Fibroblast of skin of right quadriceps (primary cell): ENCODE data around the gene C18orf63.
A peak's percentile ranks its signal among the peaks of the same experiment; 100 is the strongest.

Experiments
- DNase-seq: peaks from one replicate; pipeline ENCODE4 v3.0.0-alpha.2; 2013

Gene C18orf63

DNA sequence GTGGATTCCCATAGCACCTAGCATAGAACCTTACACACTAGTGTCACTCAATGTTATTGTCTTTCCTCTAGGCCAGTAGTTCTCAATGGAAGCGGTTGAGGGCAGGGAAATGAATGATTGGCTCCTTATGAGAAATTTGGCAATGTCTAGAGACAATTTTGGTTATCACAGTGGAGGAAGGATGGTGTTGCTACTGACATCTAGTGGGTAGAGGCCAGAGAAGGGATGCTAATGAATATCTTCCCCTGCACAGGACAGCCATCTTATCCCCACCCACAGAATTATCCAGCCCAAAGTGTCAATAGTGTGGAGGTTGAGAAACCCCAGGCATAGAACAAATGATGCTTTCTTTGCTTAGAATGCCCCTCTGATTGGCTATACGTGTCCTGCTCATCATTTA lies 15.8 kb downstream of the C18orf63 start:
- peak; percentile 40 for DNase-seq

DNA sequence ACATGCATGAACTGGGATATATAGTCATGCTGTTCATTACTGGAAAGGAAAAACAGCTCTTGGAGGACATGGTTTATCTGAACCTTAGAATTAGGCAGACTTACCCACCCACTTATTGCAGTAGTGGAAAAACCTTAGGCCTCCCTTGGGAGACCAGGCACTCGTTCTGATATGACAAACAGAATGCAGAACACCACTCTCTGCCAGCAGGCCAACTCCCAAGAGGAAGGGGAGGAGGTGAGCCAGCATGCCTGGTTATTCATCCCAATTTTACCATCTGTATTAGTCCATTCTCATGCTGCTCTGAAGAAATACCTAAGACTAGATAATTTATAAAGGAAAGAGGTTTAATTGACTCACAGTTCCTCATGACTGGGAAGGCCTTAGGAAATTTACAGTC lies 17.5 kb downstream of the C18orf63 start:
- no peak for DNase-seq

DNA sequence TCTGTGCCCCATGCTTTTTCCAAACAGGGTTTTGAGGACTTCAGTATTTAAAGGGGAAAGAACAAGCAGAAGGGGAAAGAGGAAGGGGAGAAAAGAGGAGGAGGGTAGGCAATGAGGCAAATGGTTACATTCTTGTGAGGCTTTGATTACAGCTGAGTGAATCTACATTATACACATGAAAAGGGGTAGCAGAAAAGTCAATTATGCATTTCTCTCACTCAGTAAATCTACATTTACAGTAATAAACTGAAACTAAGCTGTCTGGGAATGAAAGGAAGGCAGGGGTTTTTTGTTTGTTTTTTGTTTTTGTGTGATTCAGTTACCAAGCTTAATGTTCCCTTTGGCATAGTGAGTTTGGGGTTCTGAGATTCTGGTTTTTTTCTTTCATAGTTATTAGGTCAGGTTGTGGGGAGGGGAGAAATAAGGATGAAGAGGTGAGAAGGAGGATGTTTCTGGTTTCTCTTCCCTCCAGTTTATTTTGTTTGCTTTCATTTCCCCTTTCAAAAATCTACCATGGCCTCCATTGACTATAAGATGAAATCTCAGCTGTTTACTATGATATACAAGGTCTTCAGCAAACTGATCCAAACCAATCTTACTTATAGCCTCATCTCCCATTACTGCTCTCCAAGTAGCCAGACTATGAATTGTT lies 18.7 kb downstream of the C18orf63 start:
- DNase-seq = no peak

DNA sequence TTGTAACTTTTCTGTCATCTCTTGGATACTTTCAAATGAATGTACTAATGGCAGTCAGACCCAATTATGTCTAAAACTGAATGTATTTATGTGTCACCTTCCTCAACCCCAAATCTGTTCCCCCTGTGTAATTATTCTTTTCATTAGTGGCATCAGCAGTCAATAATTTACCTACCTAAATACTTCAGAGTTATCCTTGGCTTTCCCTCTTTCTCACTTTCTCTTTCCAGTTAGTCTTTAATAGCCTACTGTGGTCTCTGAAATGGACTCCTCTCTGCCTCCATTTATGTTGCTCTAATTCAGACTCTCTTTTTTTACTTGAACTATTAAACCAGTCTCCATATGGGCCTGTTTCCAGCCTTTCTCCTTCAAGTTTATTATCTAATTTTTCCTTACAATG lies 21.0 kb downstream of the C18orf63 start:
- DNase-seq = no peak

DNA sequence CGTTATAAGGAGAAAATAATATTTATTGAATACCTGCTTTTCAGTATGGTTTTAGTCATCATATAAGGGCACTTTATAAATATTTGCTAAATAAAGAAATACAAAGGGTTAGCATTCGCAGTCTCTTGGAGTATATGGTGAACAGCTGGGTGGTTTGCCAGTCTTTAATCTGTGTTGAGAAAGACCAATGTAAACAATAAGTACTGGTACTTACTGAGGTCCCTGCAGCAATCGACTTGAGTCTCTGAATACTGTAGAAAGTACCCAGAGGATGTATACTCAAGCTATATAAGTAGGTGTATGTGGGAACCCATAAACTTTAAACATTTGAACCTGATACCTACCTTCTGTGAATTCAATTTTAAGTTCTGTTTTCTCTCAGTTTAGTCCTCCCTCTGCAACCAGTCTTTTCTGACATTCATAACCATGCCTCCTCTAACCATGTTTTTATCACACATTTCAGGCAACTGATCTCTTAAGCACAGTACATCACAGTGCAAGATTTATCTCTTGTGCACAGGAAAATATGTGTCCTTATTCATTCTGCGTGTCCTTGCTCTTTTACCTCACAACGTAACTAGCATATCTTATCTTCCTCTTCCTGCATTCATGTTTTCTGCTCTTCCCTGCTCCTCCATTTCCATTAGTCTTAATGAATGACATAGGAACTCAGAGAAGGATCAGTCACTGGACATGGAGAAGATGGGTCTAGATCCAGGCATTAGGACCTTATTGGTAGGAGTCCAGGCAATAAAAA lies 21.7 kb downstream of the C18orf63 start:
- DNase-seq = no peak

DNA sequence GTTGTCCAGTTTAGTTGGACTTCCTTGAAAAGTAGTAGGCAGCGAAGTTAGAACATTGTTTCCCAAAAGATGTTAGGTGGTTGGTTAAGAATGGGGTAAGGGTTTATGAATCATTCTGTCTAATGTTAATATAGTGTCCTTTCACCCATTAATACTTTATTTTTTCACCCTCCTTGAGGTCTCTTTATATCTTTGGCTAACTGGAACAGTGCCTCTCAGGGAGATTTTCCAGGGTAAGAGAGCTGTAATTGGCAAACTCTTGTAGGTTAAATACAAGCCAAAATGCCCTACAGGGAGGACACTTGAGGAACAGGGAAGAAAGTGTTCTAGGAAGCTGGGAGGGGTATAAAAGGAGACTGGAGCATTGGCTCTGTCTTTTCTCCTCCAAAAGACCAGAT lies 22.3 kb downstream of the C18orf63 start:
- DNase-seq = no peak

DNA sequence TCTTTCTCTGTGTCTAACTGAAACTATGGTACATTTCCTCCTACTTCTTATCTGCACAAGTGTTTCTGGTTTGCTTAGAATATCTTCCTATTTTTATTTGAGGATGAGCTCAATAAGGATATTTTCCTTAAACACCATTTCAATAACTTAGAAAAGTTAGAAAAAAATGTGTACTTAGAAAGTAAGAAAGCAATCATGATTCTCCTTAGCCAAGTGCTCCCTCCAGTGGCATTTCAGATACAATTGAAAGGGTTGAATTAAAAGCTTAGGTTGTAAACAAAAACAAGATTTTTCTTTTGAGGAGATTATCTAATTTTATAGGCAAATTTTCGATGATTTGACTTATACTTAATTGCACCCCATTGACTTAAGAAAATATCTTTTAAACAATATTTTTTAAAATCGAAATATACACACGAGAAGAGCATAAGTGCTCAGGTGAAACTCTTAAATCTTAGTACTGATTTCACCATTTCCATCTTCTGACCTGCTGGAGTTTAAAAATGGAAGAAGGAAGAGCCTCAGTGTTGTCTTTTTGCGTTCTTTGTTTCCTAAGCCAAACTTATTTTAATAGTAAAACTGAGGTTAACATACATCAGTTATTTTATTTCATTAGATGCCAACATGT lies 26.9 kb downstream of the C18orf63 start:
- DNase-seq = peak; percentile 51

DNA sequence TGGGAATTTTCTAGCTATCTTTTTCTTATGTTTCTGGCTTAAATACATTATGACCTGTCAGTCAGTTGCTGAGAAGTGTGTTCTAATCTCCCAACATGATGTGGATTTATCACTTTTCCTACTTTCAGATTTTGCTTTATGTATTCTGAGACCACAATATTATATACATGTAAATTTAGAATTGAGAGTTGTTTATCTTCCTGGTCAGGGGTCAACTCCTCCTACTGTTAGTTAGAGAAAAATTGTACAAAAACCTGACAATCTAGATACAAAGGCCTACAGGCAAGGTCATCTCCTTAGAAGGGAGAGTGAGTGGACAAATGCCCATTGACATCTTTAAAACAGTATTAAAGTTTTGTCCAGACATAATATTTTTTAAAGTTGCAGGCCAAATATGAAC lies 30.6 kb downstream of the C18orf63 start:
- DNase-seq = no peak

DNA sequence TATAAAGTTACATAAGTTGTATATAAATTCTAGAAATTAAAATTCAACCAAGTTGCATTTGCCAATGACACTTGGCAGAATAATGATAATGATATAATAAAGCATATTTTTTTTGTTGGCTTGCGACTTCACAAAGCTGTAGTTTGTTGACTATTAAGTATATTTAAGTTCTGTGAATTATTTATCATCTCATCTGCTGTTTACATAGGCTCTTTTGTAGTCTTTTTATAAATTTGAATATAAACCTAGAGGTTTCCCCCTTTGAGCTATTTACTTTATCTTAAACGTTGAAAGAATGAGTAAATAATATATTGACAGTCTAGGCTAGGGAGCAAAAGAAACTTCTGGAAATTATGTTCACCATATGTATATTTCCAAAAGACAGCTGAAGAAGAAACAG lies 32.9 kb downstream of the C18orf63 start:
- no peak for DNase-seq

DNA sequence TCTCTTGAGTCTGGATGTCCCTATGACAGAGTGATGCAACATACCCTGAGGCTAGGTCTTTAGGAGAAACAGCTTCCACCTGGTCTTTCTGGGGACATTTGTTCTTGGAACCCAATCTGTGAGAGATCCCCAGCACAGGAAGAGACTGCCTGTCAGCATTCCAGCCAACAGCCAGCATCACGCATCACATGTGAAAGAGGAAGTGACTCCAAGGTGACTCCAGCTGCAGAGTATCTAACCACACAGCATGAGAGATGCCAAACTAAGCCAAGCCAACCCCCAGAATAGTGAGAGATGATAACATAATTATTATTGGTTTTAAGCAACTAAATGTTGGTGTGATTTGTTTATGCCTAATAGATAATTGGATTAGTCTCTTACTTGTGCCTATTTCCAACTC lies 35.7 kb downstream of the C18orf63 start:
- DNase-seq = peak; percentile 68

DNA sequence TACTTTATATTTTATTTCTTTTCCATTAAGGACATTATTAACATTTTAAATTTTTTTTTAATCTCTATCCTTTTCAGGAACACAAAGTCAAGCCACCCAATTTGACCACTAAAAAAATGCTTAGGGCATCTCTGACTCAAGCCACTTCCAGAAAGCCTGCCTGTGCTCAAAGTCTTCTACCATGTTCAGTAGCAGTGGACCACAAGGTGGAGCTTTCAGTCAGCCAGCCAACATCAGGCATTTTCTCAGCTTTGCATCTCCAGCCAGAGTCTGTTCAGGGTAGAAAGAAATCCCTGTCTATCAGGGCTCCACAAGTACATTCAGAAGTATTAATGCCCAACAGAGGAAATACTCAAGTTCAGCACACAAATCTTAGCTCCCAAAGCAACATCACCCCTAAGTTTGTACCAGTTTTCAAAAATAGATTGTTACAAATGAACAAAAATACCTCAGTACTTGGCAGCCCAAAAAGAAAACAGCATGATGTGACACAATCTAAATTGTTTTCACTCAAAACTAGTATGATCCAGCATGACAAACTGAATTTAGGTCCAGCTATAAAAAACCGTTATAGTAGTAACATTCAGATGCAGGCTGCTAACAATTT lies 37.6 kb downstream of the C18orf63 start:
- DNase-seq = peak; percentile 65

DNA sequence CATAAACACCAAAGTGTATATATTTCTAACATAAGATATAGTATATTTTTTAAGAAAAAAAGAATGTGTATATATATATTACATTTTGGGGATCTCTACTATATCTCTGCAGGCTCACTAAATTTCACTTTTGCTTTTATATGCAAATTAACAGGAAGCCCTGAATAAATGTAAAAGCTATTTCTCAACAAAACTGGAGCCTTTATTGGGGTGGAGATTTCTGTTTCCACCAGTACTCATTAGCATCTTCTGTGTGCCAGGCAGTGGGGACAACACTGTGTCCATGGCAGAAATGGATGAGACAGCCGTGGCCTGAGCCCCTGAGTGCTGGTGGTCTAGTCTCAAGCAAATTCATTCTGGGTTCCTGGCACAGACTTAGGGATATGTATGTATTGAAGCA lies 41.3 kb downstream of the C18orf63 start:
- no peak for DNase-seq

DNA sequence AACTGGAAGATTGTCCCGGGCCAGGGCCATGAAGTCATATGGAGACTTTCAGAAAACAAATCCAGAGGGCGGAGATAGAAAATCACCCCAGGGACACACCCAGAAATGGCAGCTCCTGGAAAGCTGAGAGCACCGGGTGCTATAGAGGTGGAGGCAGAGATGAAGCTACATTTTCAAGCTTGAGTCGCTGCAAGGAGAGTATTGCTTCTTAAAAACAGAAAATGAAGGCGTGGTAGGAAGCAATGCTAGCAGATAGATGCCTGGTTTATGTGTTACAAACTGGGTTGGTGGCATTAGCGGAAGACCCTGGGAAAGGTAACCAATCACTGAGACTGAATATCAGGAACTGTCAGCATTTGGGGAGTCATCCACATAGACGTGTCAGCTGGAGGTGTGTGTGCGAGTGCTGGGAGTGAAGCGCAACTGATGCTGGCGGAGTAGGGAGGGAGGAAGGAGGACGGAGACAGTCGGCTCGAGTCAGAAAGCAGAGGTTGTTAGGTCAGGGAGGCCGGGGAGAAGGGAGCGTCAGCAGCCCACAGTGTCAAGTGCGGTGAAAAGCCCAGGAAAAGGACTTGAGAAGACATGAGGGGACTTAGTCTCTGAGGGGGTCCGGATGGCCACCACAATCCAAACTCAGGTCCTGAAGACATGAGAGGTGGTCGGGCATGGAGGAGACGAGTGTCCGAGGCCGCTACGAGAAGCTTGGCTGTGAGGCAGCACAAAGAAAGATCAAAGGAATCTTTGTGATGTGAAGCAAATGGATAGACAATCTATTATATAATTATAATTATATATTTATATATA lies 45.4 kb downstream of the C18orf63 start:
- no peak for DNase-seq

DNA sequence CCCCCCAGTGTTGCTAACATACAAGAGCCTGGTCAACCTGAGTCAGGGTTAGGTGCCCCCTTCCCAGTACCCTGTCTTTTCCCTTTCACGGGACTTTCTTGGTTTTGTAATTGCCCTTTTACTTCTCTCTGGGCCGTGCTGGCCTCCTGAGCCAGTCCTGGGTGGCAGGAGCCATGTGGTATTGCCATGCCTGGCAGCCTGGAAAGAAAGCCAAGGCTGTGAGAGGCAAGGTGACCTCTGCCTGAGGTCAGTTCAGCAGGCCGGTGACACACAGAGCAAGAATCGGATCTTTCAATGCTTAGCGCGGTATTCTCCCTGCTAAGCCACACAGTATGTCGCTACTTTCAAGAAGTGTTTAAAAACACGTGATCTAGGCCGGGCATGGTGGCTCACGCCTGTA lies 52.3 kb downstream of the C18orf63 start:
- DNase-seq = no peak

DNA sequence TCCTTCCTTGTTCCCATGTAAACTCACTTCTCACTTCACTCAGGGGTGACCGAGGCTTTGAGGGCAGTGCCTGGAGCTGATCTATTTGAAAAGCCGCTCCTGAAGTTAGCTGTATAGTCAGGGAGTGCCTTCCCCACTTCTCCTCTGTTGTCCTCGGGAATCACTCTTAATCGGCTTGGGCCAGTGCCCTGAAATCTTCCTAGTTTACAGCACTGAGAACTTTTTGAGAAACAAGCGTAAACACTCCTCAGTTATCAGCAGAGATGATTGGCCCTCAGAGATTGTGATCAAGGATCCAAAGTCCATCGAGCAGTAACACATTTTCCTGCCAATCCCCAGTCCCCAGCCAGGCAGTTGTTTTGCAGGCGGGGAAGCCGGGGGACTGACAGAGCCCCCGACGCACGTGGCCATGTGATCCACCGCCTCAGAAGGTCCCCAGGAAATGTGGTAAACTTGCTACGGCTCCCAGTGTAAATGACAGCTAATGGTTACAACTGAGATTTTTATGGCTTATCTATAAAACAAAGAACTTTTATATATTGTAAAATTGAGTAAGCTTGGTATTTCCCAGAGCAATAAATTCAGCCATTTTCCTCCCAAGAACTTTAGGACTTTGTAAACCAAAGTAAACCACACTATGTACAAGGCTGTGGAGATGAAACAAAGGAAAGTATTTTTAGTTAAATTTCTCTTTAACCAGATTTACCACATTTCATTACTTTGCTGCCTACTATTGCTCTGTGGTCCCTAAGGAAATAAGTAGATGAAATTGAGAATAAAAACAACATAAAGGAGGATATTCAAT lies 53.5 kb downstream of the C18orf63 start:
- peak; percentile 30 for DNase-seq

DNA sequence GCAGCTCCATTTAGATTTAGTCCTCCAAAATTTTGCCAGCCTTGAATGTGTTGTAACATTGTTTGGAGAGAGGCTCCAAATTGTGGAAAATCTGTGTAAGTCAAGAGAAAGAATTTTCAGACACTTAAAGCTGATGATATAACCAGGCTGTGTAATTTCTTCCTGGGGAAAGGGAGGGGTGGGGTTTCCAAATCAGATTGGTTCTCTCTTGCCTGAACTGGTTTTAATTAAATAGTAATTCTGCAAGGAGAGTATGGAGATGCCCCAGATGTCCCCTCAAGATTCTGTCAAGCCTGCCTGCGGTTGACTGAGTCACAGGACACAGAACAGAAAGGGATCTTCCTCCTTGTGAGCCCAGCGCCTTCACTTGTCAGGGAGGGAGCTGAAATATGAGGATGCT lies 54.5 kb downstream of the C18orf63 start:
- peak; percentile 92 for DNase-seq

DNA sequence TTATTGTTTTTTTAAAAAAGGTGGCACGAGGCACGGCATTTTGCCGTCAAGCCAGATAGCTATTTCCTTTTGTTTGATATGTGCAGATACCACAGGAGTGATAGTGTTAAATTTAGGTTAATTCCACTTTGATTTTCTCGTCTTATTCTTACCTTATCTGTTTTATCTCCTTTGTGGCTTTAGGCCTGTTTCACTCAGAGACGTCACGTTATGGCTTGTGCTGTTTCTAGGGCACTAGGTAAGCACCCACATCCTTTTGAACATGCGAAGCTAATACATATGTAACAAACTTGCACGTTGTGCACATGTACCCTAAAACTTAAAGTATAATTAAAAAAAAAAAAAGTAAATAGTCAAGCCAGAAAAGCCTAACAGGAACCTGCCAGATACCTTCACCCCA lies 57.8 kb downstream of the C18orf63 start:
- no peak for DNase-seq

DNA sequence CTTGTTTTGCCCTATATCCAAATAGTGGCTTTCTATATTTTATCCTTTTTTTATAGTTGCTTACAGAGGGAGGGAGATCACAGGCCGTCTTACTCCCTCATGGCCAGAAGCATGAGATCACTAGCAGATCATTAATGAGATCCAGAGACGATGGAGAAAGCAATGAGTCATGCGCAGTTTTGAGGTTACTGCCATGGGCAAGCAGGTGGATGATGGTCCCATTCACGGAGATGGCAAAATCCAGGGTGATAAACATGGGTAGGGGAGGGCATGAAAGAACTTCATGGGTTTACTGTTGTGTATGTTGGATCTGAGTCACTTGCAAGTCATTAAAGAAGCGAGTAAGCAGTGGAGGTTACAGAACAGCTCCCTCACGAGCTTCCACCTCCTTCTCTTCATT lies 60.4 kb downstream of the C18orf63 start:
- DNase-seq = peak; percentile 60

DNA sequence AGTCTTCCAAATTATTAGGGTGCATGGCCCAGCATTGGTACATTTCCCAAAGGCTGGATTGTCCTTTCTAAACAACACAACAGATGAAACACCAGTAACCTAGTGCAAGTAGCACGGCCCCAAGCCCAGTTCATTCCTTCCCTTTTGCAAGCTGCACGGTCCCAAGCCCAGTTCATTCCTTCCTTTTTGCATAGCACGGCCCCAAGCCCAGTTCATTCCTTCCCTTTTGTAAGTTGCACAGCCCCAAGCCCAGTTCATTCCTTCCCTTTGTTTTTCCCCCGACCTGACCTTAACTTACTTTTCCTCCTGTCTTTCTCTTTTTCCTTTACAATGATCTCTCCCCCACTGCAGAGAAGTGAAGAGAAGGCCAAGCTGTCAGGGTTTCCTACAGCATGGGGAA lies 60.9 kb downstream of the C18orf63 start:
- no peak for DNase-seq

DNA sequence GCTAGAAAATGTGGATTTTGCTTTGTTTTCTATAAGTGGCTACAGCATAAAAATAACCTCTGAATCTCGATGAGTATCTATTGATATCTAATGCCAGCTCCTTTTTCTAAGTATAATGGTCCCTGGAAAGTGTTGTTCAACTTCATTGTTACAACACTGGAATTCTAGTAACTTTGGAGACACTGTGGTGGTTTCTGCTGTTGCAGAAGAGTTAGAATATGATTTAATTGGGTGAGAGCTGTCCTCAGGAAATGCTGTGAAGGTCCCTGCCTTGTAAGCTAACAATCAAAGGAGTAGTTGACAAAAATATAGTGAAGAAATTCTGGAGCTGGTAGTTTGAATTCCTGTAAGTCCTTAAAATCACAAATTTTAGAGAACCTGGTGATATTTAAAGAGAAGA lies 62.1 kb downstream of the C18orf63 start:
- DNase-seq = no peak

DNA sequence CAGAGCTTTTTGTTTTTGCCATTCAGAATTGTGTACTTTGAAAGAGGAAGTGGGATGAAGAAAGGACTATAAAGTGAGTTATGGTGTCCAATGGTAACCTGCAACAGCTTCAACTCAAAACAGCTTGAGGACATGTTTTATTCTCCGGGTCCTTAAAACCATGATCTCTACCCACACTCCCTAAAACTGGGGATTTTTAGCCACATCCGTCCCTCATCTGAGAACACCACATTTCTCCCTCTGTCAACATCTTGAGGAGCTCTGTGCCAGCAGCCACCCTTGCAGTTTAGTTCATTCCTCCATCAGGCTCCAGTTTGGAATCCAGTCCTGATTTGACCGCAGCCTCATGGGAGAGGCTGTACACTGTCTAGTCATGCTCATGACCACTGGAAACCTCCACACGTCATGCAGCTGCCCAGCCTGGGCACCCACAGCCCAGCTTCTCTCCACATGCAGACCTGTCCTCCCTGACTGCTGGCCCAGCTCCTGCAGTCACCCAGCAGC lies 62.6 kb downstream of the C18orf63 start:
- DNase-seq = no peak

DNA sequence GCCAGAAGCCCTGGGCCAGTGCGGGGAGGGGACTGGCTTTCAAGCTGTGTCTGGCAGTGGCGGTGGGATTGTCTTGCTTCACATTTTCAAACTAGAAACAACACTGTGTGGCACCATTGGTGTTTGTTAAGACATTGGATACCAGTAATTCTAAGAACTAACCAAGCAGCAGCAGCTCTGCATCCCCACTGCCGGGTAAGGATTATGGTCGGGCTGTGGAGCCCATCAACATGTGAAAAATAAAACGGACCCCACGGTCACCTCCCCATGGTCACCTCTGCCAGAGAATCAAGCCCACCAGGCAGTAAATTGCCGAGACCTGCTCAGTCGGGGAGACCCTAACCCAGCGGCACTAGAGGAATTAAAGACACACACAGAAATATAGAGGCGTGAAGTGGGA lies 65.3 kb downstream of the C18orf63 start:
- no peak for DNase-seq
